Choroid plexus epithelial cell (primary cell): ENCODE measurements around the gene B9D2.
A peak's percentile ranks its signal among the peaks of the same experiment; 100 is the strongest.
"Not testable (repeated sequence)": the region's sequence is repeated elsewhere in the genome, so short reads cannot be mapped to it uniquely, and the experiment has no call there.

Experiments used
- DNase-seq: peaks from one replicate; pipeline ENCODE4 v3.0.0-alpha.2; 2010; ENCODE audit warnings: low read depth
- H3K4me3 ChIP-seq: 2 replicates; pipeline ENCODE4 v1.5.1; 2011; ENCODE audit warnings: low read depth, mild to moderate bottlenecking, control low read depth, low read length, moderate library complexity
- TF ChIP-seq, protein P1 (sequence below): conservative IDR thresholded peaks from 2 replicates; pipeline ENCODE4 v1.5.1; 2011; ENCODE audit warnings: low read depth, mild to moderate bottlenecking, control low read depth, inconsistent platforms, low read length, moderate library complexity

The B9D2 gene

DNA sequence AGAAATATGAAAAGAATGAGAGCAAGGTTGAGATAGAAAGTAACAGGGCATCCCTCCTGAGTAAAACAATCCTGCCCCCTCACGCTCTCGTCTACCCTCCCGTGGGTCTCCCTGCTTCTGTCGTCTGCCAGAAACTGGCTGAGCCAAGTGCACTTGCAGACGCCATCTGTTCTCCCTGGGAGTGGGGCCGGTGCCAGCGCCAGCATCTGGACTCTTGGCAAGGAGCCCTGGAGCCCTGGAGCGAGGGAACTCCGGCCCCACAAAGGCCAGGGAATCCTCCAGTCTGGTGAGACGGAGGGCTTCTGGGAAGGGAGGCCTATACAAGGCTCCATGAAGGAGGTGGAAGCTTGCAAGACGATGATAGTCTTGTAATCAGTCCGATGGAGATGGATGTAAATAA is 10.0 kb upstream of the B9D2 start:
- TF ChIP-seq, protein P1, sequence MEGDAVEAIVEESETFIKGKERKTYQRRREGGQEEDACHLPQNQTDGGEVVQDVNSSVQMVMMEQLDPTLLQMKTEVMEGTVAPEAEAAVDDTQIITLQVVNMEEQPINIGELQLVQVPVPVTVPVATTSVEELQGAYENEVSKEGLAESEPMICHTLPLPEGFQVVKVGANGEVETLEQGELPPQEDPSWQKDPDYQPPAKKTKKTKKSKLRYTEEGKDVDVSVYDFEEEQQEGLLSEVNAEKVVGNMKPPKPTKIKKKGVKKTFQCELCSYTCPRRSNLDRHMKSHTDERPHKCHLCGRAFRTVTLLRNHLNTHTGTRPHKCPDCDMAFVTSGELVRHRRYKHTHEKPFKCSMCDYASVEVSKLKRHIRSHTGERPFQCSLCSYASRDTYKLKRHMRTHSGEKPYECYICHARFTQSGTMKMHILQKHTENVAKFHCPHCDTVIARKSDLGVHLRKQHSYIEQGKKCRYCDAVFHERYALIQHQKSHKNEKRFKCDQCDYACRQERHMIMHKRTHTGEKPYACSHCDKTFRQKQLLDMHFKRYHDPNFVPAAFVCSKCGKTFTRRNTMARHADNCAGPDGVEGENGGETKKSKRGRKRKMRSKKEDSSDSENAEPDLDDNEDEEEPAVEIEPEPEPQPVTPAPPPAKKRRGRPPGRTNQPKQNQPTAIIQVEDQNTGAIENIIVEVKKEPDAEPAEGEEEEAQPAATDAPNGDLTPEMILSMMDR, result no peak
- H3K4me3 ChIP-seq, result no peak overlapping the region
- DNase-seq, result peak; percentile 97

DNA sequence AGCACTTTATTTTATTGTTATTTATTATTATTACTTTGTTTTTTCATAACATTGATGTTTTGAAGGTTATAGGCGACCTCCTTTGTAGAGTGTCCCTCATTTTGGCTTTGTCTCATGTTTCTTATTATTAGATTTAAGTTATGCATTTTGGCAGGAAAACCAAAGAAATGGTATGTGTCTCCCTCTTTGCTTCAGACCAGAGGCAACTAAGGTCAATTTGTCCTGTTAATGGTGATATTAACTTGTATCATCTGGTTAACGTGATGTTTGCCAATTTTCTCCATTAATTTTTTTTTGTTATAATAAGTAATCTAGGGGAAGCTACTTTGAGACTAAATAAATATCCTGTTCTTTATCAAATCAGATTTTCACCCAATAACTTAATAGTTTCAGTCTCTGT is 8.6 kb upstream of the B9D2 start:
- no peak overlapping the region for H3K4me3 ChIP-seq
- TF ChIP-seq, protein P1, result no peak
- DNase-seq, result no peak

DNA sequence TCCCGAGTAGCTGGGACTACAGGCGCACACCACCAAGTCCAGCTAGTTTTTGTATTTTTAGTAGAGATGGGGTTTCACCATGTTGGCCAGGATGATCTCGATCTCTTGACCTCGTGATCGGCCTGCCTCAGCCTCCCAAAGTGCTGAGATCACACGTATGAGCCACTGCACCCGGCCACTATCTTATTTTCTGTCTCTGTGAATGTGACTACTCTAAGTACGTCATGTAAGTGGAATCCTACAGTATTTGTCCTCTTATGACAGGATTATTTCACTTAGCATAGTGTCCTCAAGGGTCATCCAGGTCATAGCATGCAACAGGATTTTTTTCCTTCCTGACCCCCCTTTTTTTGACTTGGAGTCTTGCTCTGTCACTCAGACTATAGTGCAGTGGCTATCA is 7.6 kb upstream of the B9D2 start:
- no peak for DNase-seq
- TF ChIP-seq, protein P1, result no peak
- H3K4me3 ChIP-seq, result no peak overlapping the region

DNA sequence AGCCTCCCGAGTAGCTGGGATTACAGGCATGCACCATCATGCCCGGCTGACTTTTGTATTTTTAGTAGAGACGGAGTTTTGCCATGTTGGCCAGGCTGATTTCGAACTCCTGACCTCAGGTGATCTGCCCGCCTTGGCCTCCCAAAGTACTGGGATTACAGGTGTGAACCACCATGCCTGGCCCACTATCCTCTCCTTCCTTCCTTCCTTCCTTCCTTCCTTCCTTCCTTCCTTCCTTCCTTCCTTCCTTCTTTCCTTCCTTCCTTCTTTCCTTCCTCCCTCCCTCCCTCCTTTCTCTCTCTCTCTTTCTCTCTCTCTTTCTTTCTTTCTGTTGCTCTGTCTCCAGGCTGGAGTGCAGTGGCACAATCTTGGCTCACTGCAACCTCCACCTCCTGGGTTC is 7.2 kb upstream of the B9D2 start:
- not testable (repeated sequence) for DNase-seq, H3K4me3 ChIP-seq

DNA sequence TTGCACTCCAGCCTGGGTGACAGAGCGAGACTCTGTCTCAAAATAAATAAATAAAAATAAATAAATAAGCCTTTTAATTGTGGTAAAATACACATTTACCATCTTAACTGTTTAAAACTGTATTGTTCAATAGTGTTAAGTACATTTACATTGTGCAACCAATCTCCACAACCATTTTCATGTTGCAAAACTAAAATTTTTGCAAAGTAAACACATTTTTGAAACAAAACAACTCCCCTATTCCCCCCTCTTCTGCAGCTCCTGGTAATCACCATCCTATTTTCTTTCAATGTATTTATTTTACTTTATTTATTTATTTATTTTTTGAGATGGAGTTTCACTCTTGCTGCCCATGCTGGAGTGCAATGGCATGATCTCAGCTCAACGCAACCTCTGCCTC is 5.8 kb upstream of the B9D2 start:
- H3K4me3 ChIP-seq, result no peak overlapping the region
- DNase-seq, result no peak
- TF ChIP-seq, protein P1, result no peak

DNA sequence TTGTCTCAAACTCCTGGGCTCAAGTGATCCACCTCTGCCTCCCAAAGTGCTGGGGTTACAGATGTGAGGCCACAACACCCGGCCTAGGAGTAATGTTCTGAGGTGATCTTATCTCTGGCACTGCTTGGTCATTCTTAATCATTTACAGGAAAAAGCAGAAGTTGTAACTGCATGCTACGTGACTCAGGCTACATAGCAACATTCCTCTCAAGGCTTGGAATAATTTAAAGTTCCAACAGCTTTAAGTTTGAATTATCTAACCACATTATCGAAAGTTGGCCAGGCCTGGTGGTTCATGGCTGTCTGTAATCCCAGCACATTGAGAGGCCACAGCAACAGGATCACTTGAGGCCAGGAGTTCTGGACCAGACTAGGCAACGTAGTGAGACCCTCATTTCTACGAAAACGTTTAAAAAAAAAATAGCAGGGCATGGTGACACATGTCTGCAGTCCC is 3.9 kb upstream of the B9D2 start:
- no peak overlapping the region for H3K4me3 ChIP-seq
- TF ChIP-seq, protein P1, result no peak
- DNase-seq, result peak; percentile 88

DNA sequence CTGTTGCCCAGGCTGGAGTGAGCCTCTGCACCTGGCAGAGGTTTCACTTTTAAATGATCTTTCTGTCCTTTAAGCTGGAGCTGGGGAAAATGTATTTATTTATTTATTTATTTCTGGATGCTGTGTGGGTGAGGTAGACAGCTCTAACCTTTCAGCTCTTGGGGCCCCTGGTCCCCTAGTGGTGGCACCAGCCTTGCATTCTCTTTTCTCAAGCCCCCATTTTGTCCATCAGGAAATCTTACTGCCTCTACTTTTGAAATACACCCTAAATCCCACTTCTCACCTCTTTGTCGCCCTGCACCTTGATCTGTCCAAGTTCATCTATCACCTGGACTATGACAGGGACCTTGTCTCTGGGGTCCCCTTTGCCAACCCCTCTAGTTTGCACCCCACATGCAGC is 2.1 kb upstream of the B9D2 start:
- H3K4me3 ChIP-seq, result no peak overlapping the region
- TF ChIP-seq, protein P1, result peak; percentile 18
- DNase-seq, result no peak
